Common myeloid progenitor, CD34-positive (primary cell): Measurements from ENCODE around the gene ATE1.

Experiments
- CTCF ChIA-PET: fragments of 350-600 bp; sonication (Branson Sonifier 250); formaldehyde crosslinking; loops from one replicate; lab custom pipeline; 2021; ENCODE audit warnings: antibody characterized with exemption; lab: Charles Lee
- POLR2A ChIA-PET: fragments of 350-600 bp; sonication (Branson Sonifier 250); formaldehyde crosslinking; loops from one replicate; lab custom pipeline; 2021; ENCODE audit warnings: antibody characterized with exemption; lab: Charles Lee
- DNase-seq, 3 donors: peaks; one replicate each; pipeline versions ENCODE4 v3.0.0 to v3.0.0-alpha.2; 2013
- H3K27ac ChIP-seq, 2 experiments: 1 replicate in 1 of 2; 2 replicates in 1 of 2; pipeline ENCODE4 v1.7.0; 2013; ENCODE audit warnings: inconsistent platforms in 2 of 2, low read length in 2 of 2, mild to moderate bottlenecking in 2 of 2, low read depth in 1 of 2, moderate library complexity in 1 of 2; ENCODE audit not compliant: severe bottlenecking in 2 of 2, insufficient read depth in 1 of 2, poor library complexity in 1 of 2
- H3K27me3 ChIP-seq, 5 experiments: replicated peaks in 2 of 5; 1 replicate in 3 of 5; 2 replicates in 2 of 5; pipeline versions ENCODE4 v1.6.1 to v1.7.0; 2013; ENCODE audit warnings: low read length in 4 of 5, mild to moderate bottlenecking in 2 of 5, moderate library complexity in 2 of 5, inconsistent platforms in 1 of 5; ENCODE audit not compliant: insufficient read depth in 5 of 5, control insufficient read depth in 4 of 5
- H3K36me3 ChIP-seq, 4 experiments: 1 replicate in 2 of 4; 2 replicates in 2 of 4; pipeline versions ENCODE4 v1.6.1 to v1.7.0; 2013; ENCODE audit warnings: low read length in 3 of 4, control low read depth in 1 of 4, mild to moderate bottlenecking in 1 of 4; ENCODE audit not compliant: control insufficient read depth in 4 of 4, insufficient read depth in 4 of 4
- H3K4me1 ChIP-seq, 4 experiments: 1 replicate in 3 of 4; 2 replicates in 1 of 4; pipeline versions ENCODE4 v1.6.1 to v1.7.1; 2013; ENCODE audit warnings: low read length in 3 of 4, mild to moderate bottlenecking in 3 of 4, control low read depth in 1 of 4, inconsistent platforms in 1 of 4, moderate library complexity in 1 of 4; ENCODE audit not compliant: control insufficient read depth in 4 of 4, insufficient read depth in 4 of 4; ENCODE audit errors: control extremely low read depth in 1 of 4
- H3K4me3 ChIP-seq, 7 experiments: 1 replicate in 4 of 7; 2 replicates in 3 of 7; pipeline versions ENCODE4 v1.5.1 to v1.7.0; 2013; ENCODE audit warnings: mild to moderate bottlenecking in 7 of 7, low read length in 6 of 7, moderate library complexity in 6 of 7, inconsistent platforms in 2 of 7, low read depth in 2 of 7, control low read depth in 1 of 7; ENCODE audit not compliant: insufficient read depth in 4 of 7, control insufficient read depth in 1 of 7; ENCODE audit errors: extremely low read depth in 1 of 7
- H3K9me3 ChIP-seq, 5 experiments: 1 replicate in 4 of 5; 2 replicates in 1 of 5; pipeline versions ENCODE4 v1.6.1 to v1.7.1; 2013; ENCODE audit warnings: low read length in 4 of 5, mild to moderate bottlenecking in 2 of 5, inconsistent platforms in 1 of 5, low read depth in 1 of 5, moderate library complexity in 1 of 5; ENCODE audit not compliant: control insufficient read depth in 4 of 5, insufficient read depth in 2 of 5; ENCODE audit errors: control extremely low read depth in 1 of 5
- WGBS: methylation state at CpG from one replicate; pipeline ENCODE4 v1.1.5; 2013; ENCODE audit not compliant: insufficient coverage; 5-methylcytosine and 5-hydroxymethylcytosine counted together

Gene ATE1

DNA sequence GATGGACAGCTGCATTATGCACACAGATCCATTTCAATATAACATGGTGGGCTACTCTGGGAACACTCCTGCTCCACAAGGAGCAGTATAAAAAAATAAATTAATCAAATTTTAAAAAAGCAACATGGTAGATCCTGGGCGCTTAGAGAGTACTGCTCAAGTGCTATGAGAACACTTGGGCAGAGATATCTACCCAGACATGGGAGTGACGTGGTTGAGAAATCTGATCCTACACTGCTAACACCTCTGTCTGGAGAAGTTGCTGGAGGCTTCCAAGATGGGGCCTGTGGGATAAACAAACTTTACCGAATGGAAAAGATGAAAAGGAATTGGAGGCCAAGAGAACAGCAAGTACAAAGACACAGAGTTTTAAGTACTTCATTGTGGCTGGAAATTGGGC is 38.2 kb upstream of the ATE1 start:
- POLR2A ChIA-PET = no interaction called here
- Histone ChIP-seq H3K9me3 (no peaks in the 10 kb centered on the region), H3K4me3 (no peak overlapping the region), H3K4me1 (no peaks in the 10 kb centered on the region), H3K36me3 (peaks cover 8 to 63% (median 47%) of the 10 kb centered on the region in 4 experiments), H3K27ac (no peak overlapping the region), H3K27me3 (no peaks in the 10 kb centered on the region)
- 100% methylated on average over 3 of the region's 3 CpGs for WGBS
- DNase-seq = no peak
- CTCF ChIA-PET = no interaction called here

DNA sequence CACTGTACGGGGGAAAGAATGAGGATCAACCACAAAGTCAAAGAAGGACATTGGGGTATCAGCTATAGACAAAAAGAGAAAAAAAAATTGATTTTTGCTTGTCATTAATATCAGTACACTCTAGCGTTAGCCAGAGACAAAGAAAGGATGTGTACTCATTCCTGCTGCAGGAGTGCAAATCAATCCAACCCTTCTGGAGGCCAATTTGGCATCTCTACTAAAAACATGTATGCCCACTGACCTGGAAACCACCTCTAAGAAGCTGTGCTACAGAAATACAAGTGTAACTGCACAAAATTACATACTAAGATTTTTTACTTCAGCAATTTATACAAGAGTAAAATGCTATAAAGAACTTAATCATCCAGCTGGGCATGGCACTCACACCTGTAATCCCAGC is 33.6 kb upstream of the ATE1 start:
- CTCF ChIA-PET = interaction anchor here (1.0 to 1.3 kb wide), 2 partner anchors 10 to 14 kb away, joined by 3 to 4 read pairs; partner anchors contain the start of gene NSMCE4A
- Histone ChIP-seq H3K4me1 (no peaks in the 10 kb centered on the region), H3K27me3 (no peaks in the 10 kb centered on the region), H3K36me3 (peaks cover 14 to 48% (median 27%) of the 10 kb centered on the region in 4 experiments), H3K27ac (no peak overlapping the region), H3K9me3 (no peaks in the 10 kb centered on the region), H3K4me3 (no peak overlapping the region)
- POLR2A ChIA-PET = no interaction called here
- no peak for DNase-seq
- no CpG with 5 or more reads among the region's 2 CpGs for WGBS

DNA sequence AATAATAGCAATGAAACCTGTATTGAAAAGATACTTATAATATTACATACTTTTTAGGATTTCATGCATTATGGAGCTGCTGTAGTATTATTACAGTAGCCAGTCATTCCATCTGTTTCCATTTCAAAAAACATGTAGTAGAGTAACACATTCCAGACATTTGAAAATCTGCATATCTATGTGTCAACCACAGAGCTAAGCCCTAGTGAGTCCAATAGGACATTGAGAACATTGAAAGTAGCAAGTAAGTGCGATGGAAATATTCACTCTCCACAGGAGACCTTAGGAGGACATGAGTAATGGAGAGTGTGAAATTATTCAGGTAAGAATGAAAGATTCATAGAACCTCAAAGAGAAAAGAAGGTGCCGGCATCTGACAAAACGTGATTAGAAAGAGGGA is 31.8 kb upstream of the ATE1 start:
- H3K4me1 ChIP-seq = no peaks in the 10 kb centered on the region
- no peaks in the 10 kb centered on the region for H3K9me3 ChIP-seq
- WGBS = no CpG with 5 or more reads among the region's 3 CpGs
- H3K36me3 ChIP-seq = peaks cover 12 to 45% (median 19%) of the 10 kb centered on the region in 4 experiments
- H3K27me3 ChIP-seq = no peaks in the 10 kb centered on the region
- H3K4me3 ChIP-seq = no peak overlapping the region
- POLR2A ChIA-PET = no interaction called here
- CTCF ChIA-PET = interaction anchor here (1.4 kb wide), 1 partner anchor 12 kb away, joined by 3 read pairs; no protein-coding TSS in a partner anchor
- DNase-seq = no peak
- H3K27ac ChIP-seq = no peak overlapping the region

DNA sequence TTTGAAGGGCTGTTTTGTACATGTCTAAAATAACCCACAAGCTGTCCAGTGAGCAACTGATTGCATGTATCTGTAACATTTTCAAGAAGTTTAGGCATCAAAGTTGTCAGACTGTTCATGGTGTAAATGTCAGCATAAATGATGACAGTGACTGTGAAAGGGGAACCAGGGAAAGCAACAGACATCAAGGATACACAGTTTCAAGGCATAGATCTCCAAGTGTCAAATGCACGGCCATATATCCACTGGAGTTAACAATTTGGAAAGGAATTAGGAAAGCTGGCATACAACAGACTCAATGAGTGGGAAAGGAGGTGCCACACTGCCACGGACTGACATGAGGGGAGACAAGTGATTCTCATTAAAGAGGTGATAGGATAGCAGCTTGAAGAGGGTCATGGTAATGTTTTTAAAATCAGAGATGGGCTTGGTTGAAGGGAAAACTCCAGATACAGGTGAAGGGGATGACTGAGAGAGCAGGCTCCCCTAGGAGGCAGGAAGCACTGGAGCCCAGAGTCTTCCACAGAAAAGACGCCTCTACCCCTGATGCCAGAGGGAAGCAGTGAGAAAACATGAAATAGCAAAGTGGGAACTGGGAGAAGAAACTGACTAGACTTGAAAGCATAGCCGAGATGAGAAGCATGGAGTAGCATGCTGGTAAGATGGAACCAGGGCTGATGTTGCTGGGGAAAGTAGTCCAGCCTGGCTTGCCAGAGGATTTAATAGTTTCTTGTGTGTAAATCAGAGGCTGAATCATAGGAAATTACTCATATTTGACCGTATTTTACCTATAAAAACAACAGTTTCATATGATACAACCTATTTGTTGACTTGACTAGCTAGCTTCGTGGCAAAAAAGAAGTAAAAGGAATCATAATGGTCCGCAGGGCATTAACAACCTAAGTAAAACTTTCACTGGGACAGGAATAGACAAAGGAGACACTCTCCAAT is 28.6 kb upstream of the ATE1 start:
- Histone ChIP-seq H3K27ac (no peak overlapping the region), H3K4me1 (no peaks in the 10 kb centered on the region), H3K27me3 (no peaks in the 10 kb centered on the region), H3K4me3 (no peak overlapping the region), H3K9me3 (no peaks in the 10 kb centered on the region), H3K36me3 (peaks cover 12 to 41% (median 16%) of the 10 kb centered on the region in 4 experiments)
- DNase-seq = no peak
- ChIA-PET CTCF (no interaction called here), POLR2A (no interaction called here)
- 94% methylated on average over 3 of the region's 7 CpGs for WGBS

DNA sequence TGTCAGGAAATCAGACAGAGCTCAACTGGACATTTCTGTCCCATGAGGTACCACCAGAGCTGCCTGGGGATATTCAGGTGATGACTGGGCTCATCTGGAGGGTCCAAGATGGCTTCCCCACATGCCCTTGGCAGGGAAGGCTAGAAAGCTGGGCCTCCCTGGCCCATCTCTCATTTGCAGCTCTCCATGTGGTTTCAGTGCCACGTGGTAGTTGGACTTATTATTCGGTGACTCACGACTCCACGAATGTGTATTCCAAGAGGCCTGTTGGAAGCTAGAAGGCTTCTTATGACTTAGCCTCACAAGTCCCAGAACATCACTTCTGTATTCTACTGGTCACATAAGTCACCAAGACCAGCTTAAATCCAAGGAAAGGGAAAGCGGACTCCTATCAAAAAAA is 24.4 kb upstream of the ATE1 start:
- Histone ChIP-seq H3K4me3 (no peak overlapping the region), H3K36me3 (peaks cover 2 to 21% (median 4%) of the 10 kb centered on the region in 4 experiments), H3K27me3 (no peaks in the 10 kb centered on the region), H3K27ac (no peak overlapping the region), H3K4me1 (no peaks in the 10 kb centered on the region), H3K9me3 (no peaks in the 10 kb centered on the region)
- CTCF ChIA-PET = no interaction called here
- POLR2A ChIA-PET = no interaction called here
- WGBS = 93% methylated on average over 4 of the region's 5 CpGs
- no peak for DNase-seq

DNA sequence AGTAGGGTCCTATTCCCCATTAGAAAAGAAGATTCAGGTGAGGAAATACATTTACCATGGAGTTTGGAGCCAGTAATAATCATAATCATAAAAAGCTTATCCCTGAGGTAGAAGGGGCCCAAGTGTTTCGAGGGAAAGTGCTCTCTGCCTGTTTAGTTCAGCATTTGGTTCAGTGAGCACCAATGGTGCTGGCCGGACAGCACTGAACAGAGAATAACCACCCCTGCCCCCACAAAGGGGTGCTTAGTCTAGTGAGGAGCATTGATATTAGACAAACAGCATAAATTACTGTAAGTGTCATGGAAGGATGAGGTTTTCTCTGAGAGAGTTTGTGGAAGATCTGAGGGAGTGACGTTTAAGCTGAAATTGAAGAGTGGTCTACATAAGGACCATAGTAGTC is 21.6 kb upstream of the ATE1 start:
- WGBS = 86% methylated on average over 1 of the region's 3 CpGs
- H3K36me3 ChIP-seq = peaks cover 0 to 3% (median 0%) of the 10 kb centered on the region in 4 experiments
- no peaks in the 10 kb centered on the region for H3K9me3 ChIP-seq
- H3K4me1 ChIP-seq = no peaks in the 10 kb centered on the region
- no peak overlapping the region for H3K4me3 ChIP-seq
- no peak for DNase-seq
- POLR2A ChIA-PET = no interaction called here
- CTCF ChIA-PET = no interaction called here
- H3K27ac ChIP-seq = no peak overlapping the region
- H3K27me3 ChIP-seq = no peaks in the 10 kb centered on the region

DNA sequence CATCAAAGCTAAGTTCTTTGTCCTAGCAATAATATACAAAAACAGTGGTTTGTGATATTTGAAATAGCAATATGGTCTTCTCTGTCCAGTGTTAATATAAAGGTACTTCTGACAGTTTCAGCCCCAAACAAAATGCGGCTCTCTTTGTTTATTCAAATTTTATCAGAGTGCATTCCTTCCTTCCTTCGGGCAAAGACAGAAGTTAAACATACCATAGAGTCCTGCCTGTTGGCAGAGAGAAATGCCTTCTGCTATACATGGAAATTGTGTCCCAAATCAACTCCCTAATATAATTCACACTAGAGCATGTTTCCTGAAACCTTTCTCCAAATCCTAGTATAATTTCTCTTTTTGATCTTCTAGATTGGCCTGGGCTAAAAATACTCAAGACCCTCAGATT is 21.2 kb upstream of the ATE1 start:
- H3K4me1 ChIP-seq = no peaks in the 10 kb centered on the region
- 100% methylated on average over 2 of the region's 2 CpGs for WGBS
- H3K9me3 ChIP-seq = no peaks in the 10 kb centered on the region
- H3K27ac ChIP-seq = no peak overlapping the region
- no peaks in the 10 kb centered on the region for H3K27me3 ChIP-seq
- ChIA-PET CTCF (no interaction called here), POLR2A (no interaction called here)
- H3K36me3 ChIP-seq = no peaks in the 10 kb centered on the region
- DNase-seq = no peak
- H3K4me3 ChIP-seq = no peak overlapping the region
